NT2/D1 (cell line): ENCODE data around the gene SSTR3.

Experiments used
- DNase-seq: peaks from one replicate; pipeline ENCODE4 v3.0.0-alpha.2; 2011; ENCODE audit warnings: low read depth, low spot score
- H3K27me3 ChIP-seq: 2 replicates; pipeline ENCODE4 v1.6.0; 2011; ENCODE audit warnings: mild to moderate bottlenecking; ENCODE audit not compliant: insufficient read length, insufficient read depth
- H3K36me3 ChIP-seq: 2 replicates; pipeline ENCODE4 v1.6.1; 2011; ENCODE audit warnings: mild to moderate bottlenecking, low read length, mixed read lengths; ENCODE audit not compliant: insufficient read depth, insufficient read length
- H3K4me1 ChIP-seq: 2 replicates; pipeline ENCODE4 v1.5.1; 2011; ENCODE audit not compliant: insufficient read depth, insufficient read length
- H3K4me3 ChIP-seq: 2 replicates; pipeline ENCODE4 v1.5.1; 2011; ENCODE audit warnings: low read depth; ENCODE audit not compliant: insufficient read length
- H3K9ac ChIP-seq: 2 replicates; pipeline ENCODE4 v1.6.0; 2011; ENCODE audit warnings: low read depth; ENCODE audit not compliant: insufficient read length
- H3K9me3 ChIP-seq: 2 replicates; pipeline ENCODE4 v1.5.1; 2011; ENCODE audit warnings: mild to moderate bottlenecking, low read length; ENCODE audit not compliant: insufficient read depth
- SUZ12 ChIP-seq: IDR thresholded peaks from 2 replicates; pipeline ENCODE4 v1.6.1; 2011; ENCODE audit not compliant: insufficient read length, insufficient read depth; ENCODE audit errors: extremely low read depth
- YY1 ChIP-seq: IDR thresholded peaks from 2 replicates; pipeline ENCODE4 v1.6.1; 2011; ENCODE audit not compliant: insufficient read length, insufficient read depth
- ZNF274 ChIP-seq: IDR thresholded peaks from 2 replicates; pipeline ENCODE4 v1.6.1; 2011; ENCODE audit warnings: mild to moderate bottlenecking, low read depth, low read length

Gene SSTR3

DNA sequence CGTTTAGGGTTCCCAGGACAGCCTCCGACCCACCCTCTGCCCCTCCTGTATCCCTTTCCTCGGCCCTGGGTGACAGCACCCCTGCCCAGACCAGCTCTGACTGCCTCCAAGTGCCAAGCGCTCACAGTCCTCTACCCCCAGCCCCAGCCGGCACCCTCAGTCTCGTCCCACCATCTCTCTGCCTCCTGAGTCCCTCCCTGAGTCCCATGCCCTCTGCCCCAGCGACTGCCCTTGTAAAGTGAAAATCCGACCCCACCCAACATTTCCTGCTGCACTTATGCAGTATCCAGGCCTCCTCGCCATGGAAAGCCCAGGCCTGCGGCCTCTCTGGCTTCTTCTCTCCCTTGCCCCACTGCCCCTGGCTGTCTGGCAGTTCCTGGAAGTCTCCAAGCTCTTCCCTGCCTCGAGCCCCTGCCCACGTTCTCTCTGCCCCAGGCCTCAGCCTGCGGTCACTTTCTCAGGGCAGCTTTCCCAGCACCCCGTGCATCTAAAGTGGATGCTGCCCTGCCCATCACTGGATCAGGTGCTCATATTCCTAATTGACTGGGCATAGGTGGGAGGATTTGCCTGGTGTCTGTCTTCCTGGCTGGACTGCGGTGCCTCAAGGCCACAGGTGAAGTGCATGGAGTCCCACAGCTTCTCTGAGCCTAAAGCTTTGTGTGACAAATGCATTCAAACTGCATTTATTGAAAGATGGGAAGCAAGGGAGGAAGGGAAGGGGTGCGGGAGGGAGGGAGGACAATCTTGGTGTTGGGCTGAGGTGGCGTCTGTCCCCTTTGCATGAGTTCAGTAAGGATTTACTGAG, 44.9 kb downstream of the SSTR3 start:
- DNase-seq, result no peak
- Histone ChIP-seq H3K9me3 (no peaks in the 10 kb centered on the region), H3K4me3 (no peak overlapping the region), H3K36me3 (no peaks in the 10 kb centered on the region), H3K27me3 (no peaks in the 10 kb centered on the region), H3K9ac (no peak overlapping the region), H3K4me1 (peaks cover 9% of the 10 kb centered on the region)
- TF ChIP-seq ZNF274, result no peak
- TF ChIP-seq SUZ12, result no peak
- no peak for TF ChIP-seq YY1

DNA sequence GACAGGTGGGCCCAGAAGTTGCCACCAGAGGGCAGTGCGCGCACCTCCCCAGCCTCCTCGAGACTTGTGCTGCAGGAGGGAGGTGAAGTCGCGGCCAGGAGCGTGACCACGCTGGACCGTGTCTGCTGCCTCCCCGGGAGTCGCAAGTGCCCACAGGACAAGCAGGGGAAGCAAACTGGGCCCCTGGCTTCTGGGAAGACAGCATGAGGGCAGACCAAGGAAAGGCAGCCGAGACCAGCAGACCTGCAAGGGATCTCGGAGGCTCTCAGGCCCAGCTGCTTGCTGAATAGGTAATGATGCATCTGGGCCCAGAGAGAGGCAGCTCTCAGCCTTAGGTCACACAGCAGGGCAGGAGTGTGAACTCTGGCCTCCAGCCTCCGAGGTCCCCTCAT, 45.6 kb downstream of the SSTR3 start:
- Histone ChIP-seq H3K4me3 (no peak overlapping the region), H3K4me1 (peaks cover 7% of the 10 kb centered on the region)

DNA sequence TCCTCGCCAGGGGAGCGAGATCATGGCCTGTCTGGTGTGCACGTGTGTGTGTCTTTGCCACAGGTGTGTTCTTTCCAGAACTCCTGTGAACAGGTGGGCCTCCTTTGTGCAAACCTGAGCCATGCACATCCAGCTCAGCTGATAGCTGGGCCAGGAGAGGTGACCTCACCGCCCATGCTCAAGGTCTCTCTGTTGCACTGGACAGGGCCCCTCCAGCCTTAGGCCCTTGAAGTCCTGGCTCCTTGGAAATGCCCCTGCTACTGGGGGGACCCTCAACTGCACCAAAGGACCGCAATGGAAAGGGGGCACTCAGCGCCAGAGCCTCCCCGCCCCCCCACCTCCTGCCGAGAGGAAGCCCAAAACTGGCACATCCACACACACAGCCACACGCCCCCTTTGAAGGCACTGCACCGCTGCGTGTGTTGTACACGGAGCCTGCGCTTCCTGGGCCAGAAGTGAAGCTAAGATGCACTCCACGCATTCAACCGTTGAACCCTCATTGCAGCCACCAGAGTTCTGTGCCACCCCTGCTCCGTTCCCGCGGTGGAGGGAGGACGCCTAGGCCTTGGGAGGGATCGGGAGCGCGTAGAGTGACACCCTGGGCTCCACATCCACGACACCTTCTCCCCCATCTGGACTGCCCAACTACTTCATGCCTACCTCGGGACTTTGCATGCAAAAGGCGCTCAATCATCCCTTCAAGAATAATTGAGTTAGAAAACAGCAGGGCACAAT, 46.2 kb downstream of the SSTR3 start:
- TF ChIP-seq YY1 (no peak), SUZ12 (no peak), ZNF274 (no peak)
- peaks cover 6% of the 10 kb centered on the region; the same call in 1 of the 2 replicates for H3K9me3 ChIP-seq
- H3K4me3 ChIP-seq, result no peak overlapping the region
- no peaks in the 10 kb centered on the region for H3K27me3 ChIP-seq
- peaks cover 7% of the 10 kb centered on the region for H3K4me1 ChIP-seq
- peak overlapping the region; percentile 32 for H3K9ac ChIP-seq
- no peaks in the 10 kb centered on the region for H3K36me3 ChIP-seq
- DNase-seq, result no peak

More for the DNA sequence above, 45.6 kb downstream of the SSTR3 start:
- peak; percentile 52 for DNase-seq
- no peaks in the 10 kb centered on the region for H3K36me3 ChIP-seq
- H3K27me3 ChIP-seq, result no peaks in the 10 kb centered on the region
- H3K9ac ChIP-seq, result no peak overlapping the region
- H3K9me3 ChIP-seq, result 0 out of 2 replicates have a peak, but pooled peaks cover under 1% of the 10 kb centered on the region
- no peak for TF ChIP-seq SUZ12
- TF ChIP-seq ZNF274, result no peak
- TF ChIP-seq YY1, result no peak

DNA sequence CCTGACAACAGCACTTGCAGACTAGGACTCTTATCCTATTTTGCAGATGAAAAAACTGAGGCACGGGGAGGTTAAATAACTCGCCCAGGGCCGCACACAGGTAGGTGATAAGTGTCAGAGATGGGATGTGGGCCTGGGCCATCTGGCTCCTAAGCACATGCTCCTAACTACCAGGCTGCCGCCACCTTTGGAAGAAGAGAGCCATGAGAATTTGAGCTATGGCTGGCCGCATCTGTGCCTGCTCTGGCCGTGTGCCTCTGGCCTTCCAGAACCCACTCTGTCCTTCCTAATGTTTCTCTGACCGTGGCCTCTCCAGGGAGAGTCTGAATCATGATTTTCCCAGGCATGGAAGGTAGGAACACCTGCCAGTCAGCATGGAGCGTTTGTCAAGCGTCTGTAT, 47.2 kb downstream of the SSTR3 start:
- TF ChIP-seq ZNF274 (no peak), SUZ12 (no peak), YY1 (no peak)
- no peak for DNase-seq
- Histone ChIP-seq H3K27me3 (no peaks in the 10 kb centered on the region), H3K36me3 (no peaks in the 10 kb centered on the region), H3K9ac (no peak overlapping the region), H3K4me3 (no peak overlapping the region), H3K4me1 (peaks cover 7% of the 10 kb centered on the region), H3K9me3 (peaks cover 7% of the 10 kb centered on the region; the same call in 1 of the 2 replicates)

DNA sequence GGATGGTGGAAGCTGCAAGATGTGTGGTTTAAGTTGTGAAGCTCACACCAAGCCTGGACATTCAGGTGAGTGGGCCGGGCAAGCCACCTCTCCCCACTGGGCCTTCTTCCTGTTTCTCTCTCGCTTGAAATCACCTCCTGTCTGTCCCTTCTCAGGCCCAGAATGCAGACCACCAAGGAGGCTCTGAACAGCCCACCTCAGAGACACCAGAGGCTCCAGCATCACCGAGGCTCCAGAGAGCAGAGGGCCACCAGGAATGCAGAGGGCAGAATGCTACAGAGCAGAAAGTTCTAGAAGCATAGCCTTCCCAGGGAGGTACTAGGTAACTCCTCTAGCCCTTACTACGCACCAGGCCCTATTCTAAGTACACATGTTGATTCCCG, 47.8 kb downstream of the SSTR3 start:
- no peaks in the 10 kb centered on the region for H3K27me3 ChIP-seq
- no peak overlapping the region for H3K4me3 ChIP-seq
- no peak overlapping the region for H3K9ac ChIP-seq
- no peak for DNase-seq
- TF ChIP-seq ZNF274, result no peak
- TF ChIP-seq SUZ12, result no peak
- TF ChIP-seq YY1, result no peak
- H3K36me3 ChIP-seq, result no peaks in the 10 kb centered on the region
- peaks cover 7% of the 10 kb centered on the region for H3K4me1 ChIP-seq
- H3K9me3 ChIP-seq, result peaks cover 7% of the 10 kb centered on the region; the same call in 1 of the 2 replicates

DNA sequence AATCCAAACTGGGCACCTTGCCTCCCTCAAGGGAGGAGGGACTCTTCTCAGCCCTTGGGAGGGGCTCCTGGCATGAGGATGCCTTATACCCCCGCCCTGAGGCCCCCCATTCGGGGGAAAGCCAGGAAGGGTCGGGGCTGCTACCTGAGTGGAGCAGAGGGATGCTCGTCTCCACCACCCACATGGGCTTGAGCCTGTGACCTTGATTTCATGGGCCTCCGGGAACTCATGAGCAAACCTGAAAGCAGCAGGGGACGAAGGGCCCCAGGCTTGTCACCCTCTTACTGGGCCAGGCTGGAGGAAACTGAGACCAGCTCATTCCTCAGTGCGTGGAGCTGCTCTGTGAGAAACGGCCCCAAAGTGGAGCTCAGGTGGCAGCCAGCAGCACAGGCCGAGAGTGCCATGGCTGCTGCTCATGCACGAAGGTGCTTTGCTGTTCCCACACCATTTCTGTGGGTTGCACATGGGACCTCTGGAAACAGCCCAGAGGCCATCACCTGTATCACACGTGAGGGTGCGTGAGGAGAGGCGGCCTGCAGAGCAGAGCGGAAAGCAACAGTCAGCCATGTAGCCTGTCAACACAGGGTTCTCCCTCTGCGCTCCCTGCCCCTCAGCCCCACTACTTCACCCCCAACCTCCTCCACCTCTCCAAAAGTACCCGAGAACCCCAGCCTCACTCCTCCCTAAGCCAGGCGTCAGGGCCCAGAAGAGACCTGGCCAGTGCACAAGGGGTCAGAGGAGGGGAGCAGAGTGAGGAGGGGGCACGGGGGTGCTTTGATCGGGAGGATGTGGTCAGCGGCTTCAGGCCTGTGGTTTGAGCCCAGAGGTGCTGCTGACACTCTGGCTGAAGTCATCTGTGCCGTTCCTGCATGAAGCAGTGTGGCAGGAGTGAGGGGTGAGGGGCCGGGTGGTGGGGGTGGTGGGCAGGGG, 48.4 kb downstream of the SSTR3 start:
- peaks cover 7% of the 10 kb centered on the region for H3K4me1 ChIP-seq
- TF ChIP-seq SUZ12 (no peak), ZNF274 (no peak), YY1 (no peak)

More for the DNA sequence above, 48.4 kb downstream of the SSTR3 start:
- DNase-seq, result no peak
- Histone ChIP-seq H3K9me3 (peaks cover 7% of the 10 kb centered on the region; the same call in 1 of the 2 replicates), H3K27me3 (no peaks in the 10 kb centered on the region), H3K36me3 (no peaks in the 10 kb centered on the region), H3K9ac (no peak overlapping the region), H3K4me3 (no peak overlapping the region)
